ENCODE measurements around the gene VNN1.

VNN1 gene, protein sequence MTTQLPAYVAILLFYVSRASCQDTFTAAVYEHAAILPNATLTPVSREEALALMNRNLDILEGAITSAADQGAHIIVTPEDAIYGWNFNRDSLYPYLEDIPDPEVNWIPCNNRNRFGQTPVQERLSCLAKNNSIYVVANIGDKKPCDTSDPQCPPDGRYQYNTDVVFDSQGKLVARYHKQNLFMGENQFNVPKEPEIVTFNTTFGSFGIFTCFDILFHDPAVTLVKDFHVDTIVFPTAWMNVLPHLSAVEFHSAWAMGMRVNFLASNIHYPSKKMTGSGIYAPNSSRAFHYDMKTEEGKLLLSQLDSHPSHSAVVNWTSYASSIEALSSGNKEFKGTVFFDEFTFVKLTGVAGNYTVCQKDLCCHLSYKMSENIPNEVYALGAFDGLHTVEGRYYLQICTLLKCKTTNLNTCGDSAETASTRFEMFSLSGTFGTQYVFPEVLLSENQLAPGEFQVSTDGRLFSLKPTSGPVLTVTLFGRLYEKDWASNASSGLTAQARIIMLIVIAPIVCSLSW

DNA sequence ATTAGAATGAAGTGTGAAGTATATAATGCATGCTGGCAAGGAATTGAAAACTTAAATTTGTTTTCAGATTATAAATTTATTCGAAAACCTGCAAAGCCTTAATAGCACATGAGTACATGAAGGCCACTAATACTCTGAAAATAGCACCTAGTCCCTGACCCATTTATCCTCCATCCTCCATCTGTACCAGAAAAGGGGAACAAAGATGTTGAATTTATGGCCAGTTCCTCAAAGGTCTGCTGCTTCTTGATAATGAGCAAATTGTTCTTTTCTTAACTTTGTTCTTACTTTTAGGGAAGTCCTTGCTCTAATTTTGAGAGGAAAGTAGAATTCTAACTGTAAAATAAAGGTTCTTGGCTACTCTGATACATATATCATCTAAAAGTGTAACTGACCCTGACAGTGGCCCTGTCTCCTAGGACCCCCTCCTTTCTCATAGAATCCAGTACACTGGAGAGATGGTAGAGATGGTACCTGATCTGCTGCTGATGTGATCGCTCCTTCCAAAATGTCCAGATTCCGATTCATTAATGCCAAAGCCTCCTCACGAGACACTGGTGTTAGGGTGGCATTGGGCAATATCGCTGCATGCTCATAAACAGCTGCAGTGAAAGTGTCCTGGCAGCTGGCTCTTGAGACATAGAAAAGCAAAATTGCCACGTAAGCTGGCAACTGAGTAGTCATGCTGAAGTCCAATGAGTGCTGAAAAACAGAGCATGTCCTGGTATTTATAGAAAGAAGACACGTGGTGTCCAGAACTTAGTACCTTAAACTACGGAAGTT, at the start of gene VNN1:
TSS of gene VNN1 (minus strand) at position 704 of the 783 bp plus-strand sequence. CDS start at position 684, 20 bp downstream.
- no peak for DNase-seq

DNA sequence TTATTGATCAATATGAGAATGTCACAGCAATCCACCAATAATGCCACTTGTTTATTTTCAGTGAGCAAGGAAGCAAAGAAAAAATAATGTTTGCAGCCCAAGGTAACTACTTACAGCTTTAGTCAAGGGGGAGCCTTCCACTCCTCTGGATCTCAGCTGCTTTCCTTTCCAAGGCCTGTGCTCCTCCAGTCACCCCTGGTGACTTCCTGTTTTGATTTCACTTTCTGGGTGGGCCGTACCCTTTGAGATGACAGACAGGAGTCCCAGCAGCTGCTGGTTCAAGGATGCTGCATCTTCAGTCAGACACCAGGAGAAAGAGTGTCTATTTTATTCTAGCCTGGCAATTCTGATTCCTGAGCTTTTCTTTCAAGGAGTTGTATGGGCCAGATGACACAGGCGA, 49.4 kb upstream of the VNN1 start:
- DNase-seq, result peak; percentile 68

DNA sequence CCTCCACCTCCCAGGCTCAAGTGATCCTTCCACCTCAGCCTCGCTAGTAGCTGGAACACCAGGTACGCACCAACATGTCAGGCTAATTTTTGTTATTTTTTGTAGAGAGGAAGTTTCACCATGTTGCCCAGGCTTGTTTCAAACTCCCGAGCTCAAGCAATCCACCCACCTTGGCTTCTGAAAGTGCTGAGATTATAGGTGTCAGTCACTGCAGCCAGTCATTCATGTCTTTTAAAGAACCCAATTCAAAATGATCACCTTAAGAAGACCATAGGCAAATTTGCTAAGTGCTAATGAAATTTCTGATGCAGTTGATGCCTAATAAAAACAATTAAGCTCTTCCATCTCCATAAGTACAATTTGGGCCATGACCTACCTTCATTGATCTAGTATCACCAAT, 46.4 kb upstream of the VNN1 start:
- DNase-seq, result no peak

DNA sequence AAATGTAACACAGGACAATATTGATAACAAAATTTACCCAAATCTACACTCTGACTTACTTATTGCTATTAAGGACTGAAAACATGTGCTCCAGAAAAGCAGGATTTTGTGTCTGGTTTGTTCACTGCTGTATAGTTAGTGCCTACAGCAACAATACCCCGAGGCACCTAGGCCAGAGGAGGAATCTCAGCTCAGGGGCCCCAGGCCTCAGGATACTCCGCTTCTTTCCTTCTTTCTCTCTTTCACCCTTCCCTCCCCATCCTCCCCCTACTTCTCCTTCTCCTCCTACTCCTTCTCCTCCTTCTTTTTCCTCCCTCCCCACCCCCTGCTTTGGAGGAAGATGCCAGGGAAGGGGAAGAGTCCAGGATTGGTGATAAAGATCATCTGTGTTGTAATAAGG, 44.8 kb upstream of the VNN1 start:
- DNase-seq, result no peak

DNA sequence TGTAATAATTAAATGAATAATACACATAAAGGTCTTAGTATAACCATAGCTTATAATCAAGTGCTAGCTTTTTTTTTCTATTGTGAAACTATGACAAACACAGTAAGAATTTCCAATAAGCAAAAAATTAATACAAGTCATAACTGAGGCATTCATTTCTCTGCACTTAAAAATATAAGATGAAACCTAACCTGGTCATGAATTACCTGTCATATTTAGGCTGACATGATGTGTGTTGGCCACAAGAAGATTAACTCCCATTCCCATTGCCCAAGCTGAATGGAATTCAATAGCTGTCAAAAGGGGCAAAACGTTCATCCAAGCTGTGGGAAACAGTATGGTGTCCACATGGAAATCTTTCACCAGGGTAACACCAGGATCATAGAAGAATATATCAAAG, 38.4 kb upstream of the VNN1 start:
- no peak for DNase-seq

DNA sequence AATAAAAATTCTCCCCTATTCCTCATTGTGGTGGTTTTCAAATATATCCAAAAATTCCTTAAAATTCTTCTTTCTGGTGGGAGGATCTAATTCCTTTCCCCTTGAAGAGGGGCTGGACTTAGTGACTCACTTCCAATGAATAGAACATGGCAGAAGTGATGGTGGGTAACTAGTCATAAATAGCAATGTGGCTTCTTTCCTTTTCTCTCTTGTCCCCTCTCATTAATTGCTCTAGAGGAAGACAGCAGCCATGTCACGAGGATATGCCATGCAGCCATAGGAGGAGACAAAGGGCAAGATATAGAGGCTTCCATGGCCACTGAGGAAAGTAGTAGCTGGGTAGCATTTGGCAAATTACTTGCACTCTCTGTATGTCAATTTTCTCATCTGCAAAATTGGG, 38.0 kb upstream of the VNN1 start:
- no peak for DNase-seq

DNA sequence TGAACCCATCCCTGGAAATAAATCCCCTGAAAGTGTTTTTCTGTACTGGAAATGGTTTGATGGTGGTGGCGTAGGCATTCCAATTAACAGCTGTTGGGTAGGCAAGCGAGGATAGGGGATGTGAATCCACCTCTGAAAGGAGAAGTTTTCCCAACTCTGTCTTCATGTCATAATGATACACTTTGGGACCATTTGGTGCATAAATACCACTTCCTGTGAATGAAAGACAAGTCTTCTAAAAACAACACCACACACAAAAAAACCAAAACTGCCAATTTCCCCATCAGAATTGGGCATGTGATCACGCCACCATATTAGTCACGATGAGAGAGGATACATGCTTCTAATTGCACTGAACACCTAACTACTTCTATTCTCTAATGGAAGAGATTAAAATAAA, 37.5 kb upstream of the VNN1 start:
- no peak for DNase-seq

DNA sequence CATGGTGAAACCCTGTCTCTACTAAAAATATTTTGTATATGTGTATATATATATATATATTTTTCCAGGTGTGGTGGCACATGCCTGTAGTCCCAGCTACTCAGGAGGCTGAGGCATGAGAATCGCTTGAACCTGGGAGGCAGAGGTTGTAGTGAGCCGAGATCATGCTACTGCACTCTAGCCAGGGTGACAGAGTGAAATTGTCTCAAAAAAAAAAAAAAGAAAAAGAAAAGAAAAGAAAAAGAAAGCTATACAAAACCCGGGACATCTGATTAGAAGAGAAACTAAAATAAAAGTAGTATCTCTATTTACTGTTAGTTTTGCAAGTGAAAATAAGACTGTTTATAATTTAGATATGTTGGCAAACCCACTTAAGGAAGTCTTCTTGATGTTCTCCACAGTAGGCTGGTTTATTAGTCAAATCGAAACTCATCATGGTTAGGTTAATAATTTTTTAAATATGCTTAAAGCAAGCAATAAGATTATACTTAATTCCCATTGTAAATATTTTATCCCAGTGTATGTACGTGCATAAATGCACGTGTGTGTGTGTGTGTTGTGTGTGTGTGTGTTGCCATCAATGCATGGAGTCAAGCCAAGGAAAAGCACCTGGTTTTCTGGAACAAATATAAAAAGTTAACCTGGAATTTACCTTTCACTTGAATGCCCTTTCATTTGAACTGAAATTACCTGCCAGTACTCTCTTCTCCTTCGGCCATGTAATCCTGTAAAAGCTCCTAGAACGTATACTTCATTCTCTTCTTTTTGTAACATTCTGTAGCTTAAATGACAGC, 36.8 kb upstream of the VNN1 start:
- DNase-seq, result no peak

DNA sequence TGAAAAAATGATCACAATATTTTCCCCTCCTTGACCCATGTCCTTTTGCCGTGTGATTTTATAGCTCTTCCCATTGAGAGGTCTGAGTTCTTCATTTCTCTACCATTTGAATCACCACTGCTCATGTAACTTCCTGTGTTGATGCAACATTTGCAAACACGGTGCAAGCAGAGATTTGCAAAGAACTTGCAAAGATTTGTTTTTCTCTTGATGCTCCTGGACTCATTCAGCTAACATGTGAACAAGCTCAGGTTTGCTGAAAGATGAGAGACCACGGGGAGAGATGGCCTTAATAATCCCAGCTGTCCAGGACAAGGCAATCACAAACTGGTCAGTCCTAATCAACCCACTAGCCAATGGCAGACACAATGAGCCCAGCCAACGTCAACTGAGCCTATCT, 35.3 kb upstream of the VNN1 start:
- no peak for DNase-seq

DNA sequence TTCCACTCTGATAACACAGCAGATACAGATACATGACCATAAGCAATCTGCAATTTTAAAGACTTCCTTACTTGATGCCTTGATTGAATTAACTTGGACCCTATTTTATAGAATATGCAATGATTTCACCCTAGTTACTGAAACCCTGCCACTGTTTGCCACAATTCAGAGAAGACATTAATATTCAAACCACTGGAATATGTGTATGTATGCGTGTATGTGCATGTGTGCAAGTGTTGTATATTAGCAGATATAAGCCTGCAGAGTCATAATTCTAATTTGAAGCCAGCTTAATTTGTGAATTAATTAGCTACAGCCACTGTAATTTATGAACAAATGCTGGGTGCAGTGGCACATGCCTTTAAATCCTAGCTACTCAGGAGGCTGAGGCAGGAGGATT, 34.6 kb upstream of the VNN1 start:
- no peak for DNase-seq

DNA sequence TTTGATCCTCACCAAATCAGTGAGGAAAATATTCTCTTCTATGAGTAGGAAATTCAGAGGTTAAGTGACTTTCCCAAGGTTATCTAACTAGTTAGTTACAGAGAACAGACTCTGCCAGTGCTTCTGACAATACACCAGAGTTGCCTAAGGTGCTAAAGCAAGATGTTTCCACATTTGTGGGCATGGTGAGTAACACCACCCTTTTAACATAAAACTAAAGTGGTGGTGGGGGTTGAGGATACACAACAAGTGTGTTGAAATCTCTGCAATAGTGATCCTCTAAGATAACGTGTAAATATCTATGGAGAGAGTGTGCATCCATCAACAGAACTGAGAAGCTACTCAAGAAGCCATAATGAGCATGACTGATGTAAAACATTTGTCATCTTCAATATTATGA, 32.2 kb upstream of the VNN1 start:
- DNase-seq, result no peak

DNA sequence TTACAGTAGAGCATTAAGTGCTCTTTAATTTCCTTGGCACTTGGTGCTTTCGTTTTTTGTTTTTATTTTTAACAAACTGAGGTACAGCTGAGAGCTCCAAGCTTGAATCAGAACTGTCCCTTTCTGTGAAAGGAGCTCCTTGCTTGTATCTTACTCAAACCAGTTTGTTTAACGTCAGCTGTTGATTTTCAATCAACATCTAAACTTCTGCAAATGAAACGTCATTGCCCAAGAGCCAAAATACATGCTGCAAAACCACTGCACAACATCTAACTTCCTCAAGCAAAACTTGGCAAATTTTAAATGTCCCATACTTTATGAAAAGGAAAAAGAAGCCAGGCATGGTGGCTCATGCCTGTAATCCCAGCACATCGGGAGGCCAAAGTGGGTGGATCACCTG, 28.6 kb upstream of the VNN1 start:
- no peak for DNase-seq

DNA sequence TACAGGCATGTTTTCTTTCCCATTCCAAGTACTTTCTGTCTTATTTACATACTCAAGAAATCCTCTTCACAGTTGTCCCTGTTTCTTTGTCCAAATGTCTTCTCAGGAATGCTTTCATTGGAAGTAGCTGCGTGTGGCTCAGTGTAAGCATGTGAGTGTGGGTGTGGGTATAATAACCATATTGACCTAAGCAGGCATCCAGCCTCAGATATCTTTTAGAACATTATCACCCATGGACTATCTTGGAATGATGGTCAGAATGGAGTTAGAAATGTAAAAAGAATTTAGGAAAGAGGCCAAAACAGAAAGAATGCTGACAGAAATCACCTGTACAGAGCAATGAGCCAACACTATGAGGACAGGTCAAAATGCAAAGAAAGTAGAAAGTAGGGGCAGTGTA, 27.4 kb upstream of the VNN1 start:
- DNase-seq, result no peak

DNA sequence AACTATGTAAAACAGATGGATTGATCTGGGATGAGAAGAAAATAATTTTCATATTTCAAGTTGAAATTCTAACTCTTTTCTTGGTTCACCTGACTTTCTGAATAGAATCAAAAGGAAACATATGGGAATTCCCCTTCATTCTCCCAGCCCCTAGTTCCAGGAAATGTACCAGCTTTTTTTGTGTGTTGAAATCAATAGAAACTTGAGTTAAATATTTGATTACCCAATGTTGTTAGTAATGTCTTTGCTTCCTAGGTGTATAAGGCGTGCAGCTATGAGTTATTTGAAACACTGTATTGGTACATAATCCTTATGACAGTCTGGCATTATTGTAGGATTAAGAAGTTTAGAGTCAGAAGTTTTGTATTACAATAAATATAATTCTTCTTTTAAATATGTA, 22.4 kb upstream of the VNN1 start:
- DNase-seq, result no peak

DNA sequence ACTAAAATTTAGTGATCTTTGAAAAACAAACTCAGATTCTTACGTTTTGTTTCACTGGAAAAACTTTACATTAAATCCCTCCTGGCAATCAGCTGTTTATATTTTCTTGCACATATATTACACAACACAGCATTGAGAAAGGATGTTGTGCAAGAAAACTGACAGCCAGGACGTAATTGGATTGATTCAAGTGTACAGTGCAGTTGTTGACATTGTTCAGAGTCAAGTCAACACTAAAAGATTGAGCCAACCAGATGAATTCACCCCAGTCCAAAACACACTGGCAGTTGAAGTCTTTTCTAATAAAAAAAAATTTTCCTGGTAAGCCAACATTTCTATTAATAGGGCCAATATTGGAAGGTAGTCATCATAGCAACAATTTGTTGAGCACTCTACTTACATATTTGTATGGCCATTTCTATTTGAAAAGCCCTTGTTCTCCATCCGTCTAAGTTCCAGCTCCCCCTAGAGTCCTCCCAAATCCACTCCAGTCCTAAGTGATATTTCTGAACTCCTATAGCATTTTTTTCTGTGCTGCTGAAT, 20.9 kb upstream of the VNN1 start:
- DNase-seq, result no peak

DNA sequence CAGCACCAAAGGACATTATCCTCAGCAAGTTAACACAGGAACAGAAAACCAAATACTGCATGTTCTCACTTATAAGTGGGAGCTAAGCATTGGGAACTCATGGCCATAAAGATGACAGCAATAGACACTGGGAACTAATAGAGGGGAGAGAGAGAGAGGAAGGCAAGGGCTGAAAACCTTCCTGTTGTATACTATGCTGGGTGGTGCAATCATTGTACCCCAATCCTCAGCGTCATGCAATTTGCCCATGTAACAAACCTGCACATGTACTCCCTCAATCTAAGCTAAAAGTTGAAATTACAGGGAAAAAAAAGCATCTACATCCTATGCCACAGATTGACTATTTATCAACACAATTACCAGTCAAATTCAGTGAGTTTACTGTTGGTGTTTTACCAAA, 20.0 kb upstream of the VNN1 start:
- DNase-seq, result no peak

DNA sequence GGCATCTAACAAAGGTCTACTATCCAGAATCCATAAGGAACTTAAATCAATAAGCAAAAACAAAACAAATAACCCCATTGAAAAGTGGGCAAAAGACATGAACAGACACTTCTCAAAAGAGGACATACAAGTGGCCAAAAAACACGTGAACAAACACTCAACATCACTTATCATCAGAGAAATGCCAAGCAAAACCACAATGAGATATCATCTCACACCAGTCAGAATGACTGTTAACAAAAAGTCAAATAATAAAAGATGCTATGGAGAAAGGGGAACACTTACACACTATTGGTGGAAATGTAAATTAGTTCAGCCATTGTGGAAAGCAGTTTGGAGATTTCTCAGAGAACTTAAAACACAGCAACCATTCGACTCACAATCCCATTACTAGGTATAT, 19.4 kb upstream of the VNN1 start:
- DNase-seq, result no peak

DNA sequence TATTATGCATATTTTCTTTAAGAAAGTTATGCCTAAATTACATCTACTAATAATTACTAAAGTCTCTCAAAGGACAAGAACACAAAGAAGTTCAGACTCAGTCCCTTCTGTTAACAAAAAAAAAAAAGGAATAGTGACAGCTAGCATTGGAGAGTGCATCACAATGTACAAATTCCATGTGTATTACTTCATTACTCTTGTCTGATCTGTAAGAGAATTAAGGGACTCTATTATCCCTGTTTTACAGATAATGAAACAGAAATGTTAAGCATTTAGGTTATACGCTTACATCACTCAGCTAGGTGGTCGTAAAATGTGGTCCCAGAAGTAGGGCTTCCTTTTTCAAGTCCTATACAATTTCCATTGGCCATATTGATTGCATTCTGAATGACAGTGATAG, 17.2 kb upstream of the VNN1 start:
- no peak for DNase-seq

DNA sequence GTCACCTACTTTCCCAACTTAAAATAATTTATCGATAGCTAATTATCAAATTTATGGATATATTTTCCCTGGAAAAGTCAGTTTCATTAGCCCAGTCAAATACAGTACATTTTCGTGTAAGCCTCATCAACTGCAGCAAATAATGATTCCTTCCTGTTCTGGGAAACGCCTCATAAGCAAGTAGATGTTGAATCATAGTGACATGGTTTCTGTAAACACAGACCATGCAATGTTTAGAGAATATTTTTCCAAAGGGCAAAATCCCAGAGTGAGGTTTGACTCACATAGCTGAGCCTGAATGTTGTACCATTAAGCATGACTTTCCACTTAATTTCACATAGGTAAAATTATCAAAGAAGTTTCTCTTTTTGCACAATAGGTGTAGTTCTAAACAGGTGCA, 16.7 kb upstream of the VNN1 start:
- DNase-seq, result no peak

DNA sequence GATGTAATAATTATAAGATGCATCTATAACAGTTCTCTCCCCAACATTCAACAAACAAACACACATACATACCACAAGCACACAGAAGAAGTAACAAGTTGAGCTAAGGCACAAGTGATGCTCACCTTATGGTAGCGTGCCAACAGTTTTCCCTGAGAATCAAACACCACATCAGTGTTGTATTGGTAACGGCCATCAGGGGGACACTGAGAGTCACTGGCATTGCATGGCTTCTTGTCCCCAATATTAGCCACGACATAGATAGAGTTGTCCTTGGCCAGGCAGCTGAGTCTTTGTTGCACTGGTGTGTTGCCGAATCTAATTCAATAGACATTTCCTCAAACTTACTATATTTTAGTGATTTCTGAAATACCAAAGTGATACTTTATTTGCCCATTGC, 14.8 kb upstream of the VNN1 start:
- DNase-seq, result no peak

DNA sequence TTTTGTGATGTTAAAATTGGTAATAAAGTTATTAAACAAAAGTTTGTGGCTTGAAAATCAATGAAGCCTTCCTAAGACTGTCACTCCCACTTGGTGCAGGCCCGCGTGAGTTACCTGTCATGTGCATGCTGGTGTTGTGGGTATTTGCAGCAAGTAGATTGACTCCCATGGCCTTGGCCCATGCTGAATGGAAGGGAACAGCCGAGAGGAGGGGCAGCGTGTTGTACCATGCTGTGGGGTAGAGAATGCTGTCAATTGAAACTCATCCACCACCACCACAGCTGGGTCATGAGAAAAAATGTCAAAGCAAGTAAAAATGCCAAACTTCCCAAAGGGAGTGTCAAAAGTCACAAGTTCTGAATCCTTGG, 12.7 kb upstream of the VNN1 start:
- DNase-seq, result no peak

DNA sequence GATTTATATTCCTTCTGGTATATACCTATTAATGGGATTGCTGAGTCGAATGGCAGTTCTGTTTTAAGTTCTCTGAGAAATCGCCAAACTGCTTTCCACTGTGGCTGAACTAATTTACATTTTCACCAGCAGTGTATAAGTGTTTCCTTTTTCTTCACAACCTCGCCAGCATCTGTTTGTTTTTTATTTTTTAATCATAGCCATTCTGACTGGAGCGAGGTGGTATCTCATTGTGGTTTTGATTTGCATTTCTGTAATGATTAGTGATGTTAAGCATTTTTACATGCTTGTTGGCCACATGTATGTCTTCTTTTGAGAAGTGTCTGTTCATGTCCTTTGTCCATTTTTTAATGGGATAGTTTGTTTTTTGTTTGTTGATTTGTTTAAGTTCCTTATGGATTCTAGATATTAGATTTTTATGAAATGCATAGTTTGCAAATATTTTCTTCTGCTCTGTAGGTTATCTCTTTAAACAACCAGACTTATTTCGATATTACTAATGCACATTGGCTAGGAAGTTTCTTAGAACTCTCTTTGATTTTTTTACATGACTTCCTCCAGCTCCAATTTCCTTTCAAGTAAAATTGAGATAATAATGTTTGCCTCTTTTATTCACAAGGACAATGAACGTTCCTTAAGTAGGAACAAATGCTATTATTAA, 12.2 kb upstream of the VNN1 start:
- no peak for DNase-seq

DNA sequence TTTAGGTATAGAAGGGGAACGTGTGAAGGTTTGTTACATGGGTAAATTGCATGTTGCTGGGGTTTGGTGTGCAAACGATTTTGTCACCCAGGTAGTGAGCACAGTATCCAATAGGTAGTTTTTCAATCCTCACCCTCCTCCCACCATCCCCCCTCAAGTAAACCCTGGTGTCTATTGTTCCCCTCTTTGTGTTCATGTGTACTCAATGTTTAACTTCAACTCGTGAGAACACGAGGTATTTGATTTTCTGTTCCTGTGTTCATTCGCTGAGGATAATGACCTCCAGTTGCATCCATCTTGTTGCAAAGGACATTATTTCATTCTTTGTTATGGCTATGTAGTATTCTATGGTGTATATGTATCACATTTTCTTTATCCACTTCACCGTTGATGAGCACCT, 11.6 kb upstream of the VNN1 start:
- no peak for DNase-seq
